HG02588 (cell line): ENCODE data around the gene FNDC11.

Experiments
- ATAC-seq: cut with Tn5 transposase; IDR thresholded peaks from one replicate; pipeline ENCODE4 v1.9.1; 2021; ENCODE audit warnings: mild to moderate bottlenecking, moderate library complexity; ENCODE audit not compliant: unreplicated experiment

FNDC11 gene

DNA sequence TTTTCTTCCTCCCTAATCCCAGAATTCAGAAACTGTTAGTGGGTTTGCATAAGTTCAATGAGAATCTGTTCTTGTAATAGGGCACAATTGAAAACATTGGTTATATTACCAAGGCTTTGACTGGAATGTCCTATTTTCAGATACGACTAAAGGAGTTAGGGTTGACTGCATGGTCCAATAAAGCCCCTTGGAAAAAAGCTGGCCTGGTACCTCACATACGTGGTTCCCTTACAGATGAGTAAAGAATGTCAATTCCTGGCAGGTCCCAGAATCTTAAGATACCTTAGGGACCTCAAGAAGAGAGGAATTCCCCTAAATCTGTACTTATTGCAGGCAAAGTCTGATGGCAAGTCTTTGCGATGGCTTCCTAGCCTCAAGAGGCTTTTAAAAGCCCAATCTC lies 28.8 kb upstream of the FNDC11 start:
- ATAC-seq: no peak

DNA sequence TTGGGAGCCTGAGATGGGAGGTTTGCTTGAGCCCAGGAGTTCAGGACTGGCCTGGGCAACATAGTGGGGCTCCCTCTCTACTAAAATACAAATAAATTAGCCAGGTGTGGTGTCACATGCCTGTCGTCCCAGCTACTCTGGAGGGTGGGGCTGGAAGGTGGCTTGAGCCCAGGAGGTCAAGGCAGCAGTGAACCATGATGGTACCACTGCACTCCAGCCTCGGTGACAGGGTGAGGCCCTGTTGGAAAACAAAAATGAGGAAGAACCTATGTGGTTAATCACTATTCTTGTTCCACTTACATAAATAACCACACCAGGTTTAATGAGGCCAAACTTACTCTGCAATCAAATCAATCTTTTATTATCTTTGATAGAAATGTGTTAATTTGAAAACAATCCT lies 28.0 kb upstream of the FNDC11 start:
- no peak for ATAC-seq

DNA sequence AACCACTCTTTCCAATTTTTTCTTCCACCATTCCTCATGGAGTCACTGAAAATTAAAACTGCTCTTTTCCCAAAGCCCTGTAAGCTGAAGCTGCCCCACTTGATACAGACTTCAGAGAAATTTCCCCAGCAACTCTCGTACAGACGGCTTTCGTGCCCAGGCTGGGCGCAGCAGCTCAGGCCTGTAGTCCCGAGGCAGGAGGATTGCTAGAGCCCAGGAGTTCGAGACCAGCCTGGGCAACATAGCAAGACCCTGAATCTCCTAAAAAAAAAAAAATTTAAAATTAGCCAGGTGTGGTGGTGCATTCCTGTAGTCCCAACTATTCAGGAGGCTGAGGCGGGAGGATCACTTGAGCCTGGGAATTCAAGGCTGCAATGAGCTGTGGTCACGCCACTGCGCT lies 26.8 kb upstream of the FNDC11 start:
- ATAC-seq: no peak

DNA sequence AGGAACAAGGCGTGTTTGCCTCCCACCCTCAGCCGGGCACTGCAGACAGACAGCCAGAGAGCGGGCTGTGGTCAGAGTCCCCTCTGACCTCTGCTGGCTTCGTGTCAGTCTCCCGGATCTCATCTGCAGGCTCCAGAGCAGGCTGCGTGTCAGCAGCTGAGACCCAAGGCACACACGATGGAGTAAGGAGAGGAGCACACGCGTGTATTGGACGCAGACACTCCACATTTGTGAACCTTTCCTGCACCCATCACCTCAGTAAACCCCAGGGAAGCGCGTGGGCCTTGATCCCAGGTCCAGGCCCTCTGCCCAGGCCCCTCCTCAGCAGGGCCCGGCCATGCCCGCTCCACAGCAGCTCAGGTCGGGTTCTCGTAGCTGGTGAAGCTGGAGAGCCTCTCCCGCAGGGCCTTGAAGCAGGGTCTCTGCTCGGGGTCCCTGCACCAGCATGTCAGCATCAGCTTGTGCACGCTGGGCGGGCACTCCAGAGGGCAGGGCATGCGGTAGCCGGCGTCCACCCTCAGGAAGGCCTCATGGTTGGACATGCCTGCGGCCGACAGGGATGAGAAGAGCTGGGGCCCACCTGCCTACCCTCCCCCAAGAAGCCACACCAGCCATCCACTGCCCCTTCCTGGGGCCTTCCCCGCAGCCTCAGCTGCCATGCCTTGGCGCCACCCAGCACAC lies 24.6 kb upstream of the FNDC11 start:
- ATAC-seq: no peak

DNA sequence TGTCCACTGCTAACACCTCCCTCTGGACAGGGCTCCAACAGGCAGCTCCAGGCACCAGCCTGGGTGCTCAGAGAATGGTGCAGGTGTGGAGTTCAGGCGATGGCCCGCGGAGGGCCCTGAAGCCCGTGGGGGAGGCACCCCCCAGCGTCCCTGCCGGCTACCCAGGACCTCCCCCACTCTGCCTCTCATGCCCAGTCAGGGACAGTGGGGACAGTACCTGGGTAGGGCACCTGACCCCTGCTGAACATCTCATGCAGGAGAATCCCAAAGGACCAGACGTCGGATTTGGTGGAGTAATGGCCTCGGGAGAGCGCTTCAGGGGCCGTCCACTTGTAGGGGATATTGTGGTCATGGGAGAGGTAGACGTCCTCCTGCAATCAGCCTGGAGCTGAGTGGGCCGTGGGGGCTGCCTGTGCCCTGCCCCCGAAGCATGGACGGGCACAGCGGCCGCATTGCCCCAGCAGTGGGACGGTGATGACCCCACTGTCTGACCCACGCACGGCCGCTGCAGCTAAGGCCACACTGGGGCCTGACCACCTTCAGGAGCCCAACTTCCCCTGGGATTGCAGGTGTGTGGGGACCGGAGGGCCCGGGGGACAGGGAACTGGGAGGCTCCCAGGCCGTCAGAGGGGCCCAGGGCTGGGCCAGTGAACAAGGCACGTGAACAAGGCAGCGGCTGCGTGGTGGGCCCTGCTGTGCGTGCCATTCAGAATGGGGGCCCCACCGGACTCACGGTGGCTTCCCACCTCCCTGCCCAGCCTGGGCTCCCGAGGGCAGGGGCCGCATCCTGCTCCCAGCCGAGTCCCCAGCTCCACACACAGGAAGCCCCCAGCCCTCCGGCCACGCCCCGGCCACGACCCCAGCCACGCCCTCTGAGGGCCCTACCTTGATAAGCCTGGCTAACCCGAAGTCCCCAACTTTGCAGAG lies 23.8 kb upstream of the FNDC11 start:
- ATAC-seq: no peak

DNA sequence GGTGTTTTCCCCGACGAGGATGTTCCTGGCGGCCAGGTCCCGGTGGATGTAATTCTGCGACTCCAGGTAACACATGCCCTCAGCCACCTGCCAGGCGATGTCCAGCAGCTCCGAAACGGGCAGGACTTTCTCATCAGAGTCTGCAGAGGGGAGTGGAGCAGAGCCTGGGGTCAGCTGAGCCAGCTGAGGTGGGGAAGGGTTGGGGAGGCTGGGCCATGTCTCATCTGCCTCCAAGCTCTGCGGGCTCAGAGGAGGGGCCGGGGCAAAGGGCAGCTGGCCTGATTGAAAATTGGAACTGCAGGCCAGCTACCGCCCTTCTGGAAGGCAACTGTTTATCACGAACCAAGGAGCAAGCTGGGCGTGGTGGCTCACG lies 23.2 kb upstream of the FNDC11 start:
- no peak for ATAC-seq

DNA sequence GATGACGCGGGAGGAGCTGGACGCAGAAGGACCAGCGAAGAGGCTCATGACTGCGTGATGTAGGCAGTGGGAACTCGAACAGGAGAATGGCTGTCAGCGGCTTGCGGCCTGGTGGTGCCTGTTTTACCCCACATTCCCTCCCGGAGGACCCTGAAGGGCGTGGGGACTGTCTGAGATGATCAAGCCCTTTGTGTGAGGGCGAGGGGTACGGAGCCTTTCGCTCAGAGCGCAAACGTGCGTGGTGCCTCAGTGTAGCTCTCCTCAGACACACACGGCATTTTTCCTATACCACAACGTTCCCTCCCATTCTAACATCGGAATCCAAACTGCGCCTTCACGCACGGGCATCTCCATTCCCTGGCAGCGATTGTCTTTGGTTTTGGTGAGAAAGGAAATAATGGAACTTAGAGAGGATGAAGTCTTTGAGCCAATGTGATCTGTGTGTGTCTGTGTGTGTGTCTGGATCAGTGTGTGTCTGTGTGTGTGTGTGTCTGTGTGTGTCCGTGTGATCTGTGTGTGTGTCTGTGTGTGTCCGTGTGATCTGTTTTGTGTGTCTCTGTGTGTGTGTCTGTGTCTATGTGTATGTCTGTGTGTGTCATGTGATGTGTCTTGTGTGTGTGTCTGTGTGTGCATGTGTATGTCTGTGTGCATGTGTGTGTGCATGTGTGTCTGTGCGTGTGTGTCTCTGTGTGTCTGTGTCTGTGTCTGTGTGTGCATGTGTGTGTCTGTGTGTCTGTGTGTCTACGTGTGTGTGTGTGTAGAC lies 22.1 kb upstream of the FNDC11 start:
- no peak for ATAC-seq

DNA sequence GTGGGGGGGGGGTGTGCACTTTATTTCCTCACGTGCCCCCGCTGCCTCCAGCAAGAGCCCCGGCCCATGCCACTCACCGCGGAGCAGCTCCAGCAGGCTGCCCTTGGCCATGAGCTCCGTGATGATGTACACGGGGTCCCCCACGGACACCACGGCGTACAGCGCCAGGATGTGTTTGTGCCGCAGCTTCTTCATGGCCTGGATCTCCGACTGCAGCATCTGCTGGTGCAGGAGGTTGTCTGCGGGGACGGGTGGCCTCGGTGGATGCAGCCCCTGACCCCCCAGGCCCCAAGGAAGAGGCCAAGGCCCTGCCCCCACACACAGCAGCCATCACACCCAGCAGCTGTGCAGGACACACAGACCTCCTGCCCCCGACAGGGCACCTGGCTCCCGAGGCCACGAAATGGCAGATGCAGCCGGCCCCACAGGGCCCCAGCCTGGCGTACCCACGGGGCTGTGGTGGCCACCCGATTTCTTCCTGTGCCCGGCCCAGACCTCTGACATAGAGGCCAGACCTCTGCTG lies 21.4 kb upstream of the FNDC11 start:
- ATAC-seq: no peak

DNA sequence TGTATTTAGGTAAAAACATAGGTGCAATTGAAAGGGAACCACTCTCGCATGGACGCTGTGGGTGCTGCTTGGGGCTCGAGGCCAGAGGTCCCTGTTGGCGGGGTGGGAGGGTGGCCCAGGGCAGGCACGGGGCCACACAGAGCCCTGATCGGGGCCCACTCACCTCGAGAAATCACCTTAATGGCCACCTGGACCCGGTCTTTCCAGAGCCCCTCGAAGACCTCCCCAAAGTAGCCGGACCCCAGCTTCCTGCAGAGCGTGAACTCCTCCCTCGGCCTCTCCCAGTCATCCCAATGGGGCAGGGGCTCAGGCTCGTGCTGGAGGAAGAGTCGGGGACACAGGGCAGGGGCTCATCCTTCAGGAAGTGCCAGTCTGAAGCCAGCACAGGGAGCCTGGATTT lies 20.6 kb upstream of the FNDC11 start:
- no peak for ATAC-seq

DNA sequence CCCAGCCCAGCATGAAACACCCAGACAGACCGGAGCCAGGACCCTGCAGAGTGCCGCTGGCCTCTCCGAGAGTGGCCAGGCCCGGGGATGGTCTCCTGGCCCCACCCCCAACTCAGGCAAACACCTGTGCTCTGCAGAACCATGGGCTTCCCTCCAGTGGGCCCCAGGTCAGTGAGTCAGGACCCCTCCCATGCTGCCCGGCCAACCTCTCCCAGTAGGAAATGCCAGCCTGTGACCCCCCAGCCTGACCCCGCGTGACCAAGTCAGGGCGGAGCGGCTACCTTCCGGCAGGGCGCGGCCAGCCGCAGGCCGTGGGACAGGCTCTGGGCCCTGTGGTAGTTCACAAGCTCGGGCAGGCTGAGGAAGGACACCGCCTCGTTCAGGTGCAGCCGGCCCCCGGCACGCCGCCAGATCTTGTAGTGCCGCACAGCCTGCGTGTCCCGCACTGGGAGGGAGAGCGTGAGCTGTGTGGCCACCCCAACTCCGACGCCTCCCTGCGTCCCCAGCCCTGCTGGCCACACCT lies 20.0 kb upstream of the FNDC11 start:
- ATAC-seq: no peak

DNA sequence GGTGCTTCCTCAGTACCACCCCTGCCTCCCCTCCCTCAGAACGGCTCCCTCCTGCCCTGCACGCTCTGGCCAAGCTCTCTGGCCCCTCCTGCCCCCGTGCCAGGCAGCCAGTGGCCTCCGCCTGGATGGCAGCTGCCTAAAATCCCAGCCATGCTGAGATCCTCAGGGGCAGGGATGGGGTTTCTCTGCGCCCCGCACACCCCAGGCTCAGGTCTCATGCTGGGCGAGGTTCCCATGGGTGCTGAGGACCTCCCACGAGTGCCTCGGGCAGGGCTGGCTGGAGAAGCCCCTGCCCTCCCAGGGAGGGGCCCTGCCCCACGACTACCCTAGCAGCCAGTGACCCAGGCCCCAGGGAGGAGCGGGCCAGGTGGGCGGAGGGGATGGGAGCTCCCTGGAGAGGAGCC lies 19.5 kb upstream of the FNDC11 start:
- ATAC-seq: no peak

DNA sequence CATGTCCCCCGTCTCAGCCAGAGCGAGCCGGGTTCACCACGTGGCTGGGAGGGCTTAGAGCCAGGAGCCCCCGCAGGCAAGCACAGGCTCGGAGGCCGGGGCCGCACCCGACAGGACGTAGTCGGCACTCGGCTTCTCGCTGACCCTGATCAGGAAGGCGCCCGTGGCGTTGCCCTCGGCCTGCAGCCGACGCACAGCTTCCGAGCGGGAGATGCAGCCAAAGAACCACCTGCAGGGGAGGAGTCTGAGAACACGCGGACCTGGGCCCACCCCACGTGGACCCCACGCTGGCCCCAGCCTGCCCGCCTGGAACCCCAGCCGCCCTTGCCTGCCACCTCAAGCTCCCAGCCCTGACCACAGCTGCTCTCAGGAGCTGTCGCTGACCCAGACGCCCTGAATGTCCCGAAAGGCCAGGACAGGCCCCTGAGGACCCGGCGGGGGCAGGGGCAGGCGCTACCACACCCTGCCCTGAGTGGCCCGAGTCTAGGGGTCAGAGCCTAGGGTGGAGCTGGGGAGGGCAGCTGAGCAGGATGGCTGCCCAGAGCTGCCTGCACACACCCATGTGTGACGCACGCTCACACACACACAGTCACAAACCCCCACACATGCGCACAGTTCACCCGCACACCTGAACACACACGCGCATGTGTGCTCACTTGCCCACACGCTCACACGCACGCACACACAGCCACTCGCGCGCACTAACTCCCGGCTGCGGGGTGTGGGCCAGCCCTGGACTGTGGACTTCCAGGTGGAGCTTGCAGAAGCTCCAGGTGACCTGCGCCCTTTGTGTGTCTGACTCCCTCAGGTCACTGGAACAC lies 18.9 kb upstream of the FNDC11 start:
- no peak for ATAC-seq

DNA sequence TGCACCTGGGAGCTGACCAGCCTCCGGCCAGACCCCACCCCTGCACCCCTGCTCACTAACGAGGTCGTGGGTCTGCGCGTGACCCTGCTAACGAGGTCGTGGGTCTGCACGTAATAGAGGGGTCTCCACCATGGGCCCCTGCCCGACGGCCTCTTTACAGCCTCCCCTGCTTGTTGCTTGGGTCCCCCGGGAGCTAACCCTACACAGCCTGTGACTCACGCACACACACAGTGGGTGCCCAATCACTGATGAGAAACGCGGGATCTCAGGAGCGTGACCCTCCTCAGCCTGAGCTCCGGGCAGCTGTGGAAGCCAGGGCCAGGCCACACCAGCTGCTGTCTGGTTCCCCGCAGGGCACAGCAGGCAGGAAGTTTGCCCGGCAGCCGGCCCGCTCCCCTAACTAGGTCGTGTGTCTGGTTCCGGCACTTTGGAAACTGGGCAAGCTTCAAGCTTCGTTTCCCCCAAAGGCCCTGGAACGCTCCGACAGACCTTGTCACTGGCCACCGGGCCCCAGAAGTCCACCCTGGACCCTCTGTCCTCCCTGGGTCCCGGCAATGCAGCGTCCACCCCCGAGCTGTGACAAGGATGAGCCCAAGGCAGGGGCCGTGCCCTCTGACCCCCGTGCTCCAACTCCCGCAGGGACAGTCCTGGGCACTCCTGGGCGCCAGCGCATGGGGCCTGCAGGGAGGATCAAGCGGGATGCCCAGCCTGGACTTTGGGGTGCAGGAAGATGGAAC lies 17.6 kb upstream of the FNDC11 start:
- no peak for ATAC-seq

DNA sequence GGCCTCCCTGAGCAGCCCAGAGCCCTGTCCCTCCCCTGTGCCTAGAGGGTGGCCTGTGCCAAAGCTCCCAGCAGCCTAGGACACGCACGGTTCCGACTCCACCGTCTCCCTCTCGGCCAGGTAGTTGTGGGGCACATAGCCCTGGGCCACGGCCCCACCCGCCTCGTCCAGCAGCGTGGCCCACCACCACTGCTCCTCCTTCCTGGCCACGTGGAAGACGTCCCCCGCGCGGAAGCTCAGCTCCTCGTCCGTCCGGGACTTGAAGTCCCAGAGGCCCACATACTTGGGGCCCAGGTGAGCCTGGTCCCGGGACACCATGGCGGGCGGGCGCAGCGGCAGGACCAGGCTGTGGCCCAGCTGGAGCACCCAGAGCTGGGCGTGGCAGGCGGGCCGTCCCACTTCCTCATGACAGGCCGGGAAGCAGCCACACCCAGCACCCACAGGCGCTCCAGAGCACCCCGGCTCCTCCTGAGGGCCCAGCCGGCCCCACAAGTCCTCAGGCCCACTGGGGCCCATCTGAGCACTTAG lies 16.9 kb upstream of the FNDC11 start, which contains the start of gene PTK6:
TSS of gene PTK6 (minus strand) at position 380 of the 528 bp plus-strand sequence. CDS start at position 318, 62 bp downstream.
- peak; percentile 7 for ATAC-seq

DNA sequence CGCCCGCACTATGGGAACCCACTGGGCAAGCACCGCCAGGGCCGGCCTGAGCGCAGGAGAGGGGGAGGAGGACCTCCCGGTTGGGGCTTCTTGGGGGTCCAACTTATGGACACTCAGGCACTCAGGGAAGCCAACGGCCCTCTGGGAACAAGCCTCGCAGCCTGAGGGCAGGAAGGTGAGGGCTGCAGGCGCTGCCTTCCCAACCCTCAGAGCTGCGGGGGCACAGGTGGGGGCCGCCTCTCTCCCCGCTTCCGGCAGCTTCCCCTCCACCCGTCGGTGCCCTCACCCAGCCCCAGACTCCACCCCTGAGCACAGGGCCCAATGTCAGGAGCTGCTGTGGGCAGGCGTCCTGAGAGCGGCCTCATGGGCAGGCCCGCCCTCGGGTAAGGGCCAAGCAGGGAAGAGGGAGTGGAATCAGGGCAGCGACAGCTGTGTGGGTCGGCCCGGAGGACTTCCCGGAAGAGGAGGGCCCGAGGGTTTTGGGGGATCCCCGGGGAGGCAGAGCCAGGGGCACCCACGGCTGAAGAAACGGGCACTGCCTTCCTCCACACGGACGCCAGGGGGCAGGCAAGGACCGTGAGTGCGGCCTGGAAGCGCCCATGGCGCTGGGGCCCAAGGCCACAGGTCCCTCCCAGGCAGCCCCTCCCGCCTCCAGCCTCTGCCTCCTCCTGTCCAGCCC lies 16.3 kb upstream of the FNDC11 start:
- peak; percentile 77 for ATAC-seq

DNA sequence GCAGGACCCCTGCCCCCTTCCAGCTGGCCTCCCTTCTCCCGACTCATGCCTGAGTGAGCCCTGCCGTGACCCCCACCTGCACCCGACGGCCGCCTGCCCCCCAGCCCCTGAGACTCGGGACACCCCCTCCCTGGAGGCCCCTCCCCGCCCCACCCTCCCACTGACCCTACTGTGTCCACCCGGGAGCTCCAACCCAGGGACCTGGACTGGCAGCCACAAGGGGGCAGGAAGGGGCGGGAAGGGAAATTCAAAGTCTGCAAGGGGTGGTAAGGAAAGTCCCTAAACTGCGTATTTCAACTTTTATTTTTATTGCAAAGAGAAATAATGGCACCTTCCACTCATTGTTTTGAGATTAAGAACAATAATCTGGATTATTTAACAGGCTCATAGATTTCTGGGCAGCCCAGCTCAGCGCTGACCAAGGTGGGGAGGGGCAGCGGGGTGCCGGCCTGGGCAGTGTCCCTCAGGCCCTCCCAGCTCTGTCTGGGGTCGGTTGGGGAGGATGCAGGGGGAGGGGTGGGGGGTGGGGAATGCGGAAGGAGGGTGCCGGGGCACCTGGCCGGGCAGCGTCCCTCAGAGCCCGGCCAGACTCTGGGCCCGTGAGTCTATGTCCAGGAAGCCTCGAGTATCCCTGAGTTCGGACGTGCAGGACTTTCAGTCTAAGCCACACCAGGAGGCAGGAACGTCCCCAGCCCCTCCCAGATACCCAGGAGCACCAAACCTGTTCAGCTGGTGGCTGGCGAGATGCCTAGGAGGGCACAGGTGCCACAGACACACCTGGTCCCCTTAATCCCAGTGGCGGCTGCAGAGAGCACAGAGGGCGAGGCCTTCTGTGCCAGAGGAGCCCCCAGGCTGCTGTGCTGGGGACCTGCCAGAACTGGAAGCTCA lies 15.5 kb upstream of the FNDC11 start:
- ATAC-seq: peak; percentile 3

DNA sequence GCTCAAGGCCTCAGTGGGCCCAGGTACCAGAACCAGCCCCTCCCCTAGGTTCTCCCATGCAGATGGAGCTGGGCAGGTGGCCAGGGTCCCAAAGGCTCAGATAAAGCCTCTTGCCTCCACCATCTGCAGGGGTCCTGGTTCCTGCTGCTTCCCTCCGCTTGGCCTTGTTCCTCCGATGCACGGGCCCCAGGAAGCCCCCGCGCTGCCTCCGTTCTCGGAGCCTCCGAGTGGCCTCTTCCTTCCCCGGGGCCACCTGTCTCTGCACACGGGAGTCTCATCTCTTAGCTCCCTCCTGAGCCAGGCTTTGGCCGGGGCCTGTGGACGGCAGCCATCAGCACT lies 14.9 kb upstream of the FNDC11 start:
- no peak for ATAC-seq
